HG02798 (cell line): ENCODE data around the gene MORC4.

ENCODE experiments used
- ATAC-seq: cut with Tn5 transposase; IDR thresholded peaks from one replicate; pipeline ENCODE4 v1.9.1; 2021; ENCODE audit warnings: mild to moderate bottlenecking; ENCODE audit not compliant: unreplicated experiment, poor library complexity

Gene MORC4

GRCh38 chrX:106917830-106918500 is 82.0 kb downstream of the MORC4 start:
- ATAC-seq = no peak

- no peak for ATAC-seq
Observed at GRCh38 chrX:106912864-106913263, 87.1 kb downstream of the MORC4 start.

GRCh38 chrX:106906361-106906760 is 93.7 kb downstream of the MORC4 start:
- ATAC-seq = no peak

GRCh38 chrX:106905064-106905708 is 94.8 kb downstream of the MORC4 start:
- ATAC-seq = no peak

GRCh38 chrX:106903856-106904528 is 96.0 kb downstream of the MORC4 start:
- no peak for ATAC-seq

GRCh38 chrX:106903291-106903824 is 96.7 kb downstream of the MORC4 start, which contains the start of gene RIPPLY1:
Gene RIPPLY1, minus strand, starts transcription at chrX:106903341. Its CDS starts 54 bp downstream, at chrX:106903287.
- ATAC-seq = no peak

GRCh38 chrX:106902684-106903083 is 97.3 kb downstream of the MORC4 start:
- no peak for ATAC-seq

- no peak for ATAC-seq
Observed at GRCh38 chrX:106901781-106902219, 98.2 kb downstream of the MORC4 start.

GRCh38 chrX:106901341-106901740 is 98.7 kb downstream of the MORC4 start:
- ATAC-seq = no peak

- no peak for ATAC-seq
Observed at GRCh38 chrX:106899841-106900240, 100.2 kb downstream of the MORC4 start.

- no peak for ATAC-seq
Observed at GRCh38 chrX:106899276-106899675, 100.7 kb downstream of the MORC4 start.

- peak; percentile 77 for ATAC-seq
Observed at GRCh38 chrX:106898462-106898861, 101.5 kb downstream of the MORC4 start.

GRCh38 chrX:106897259-106897658 is 102.8 kb downstream of the MORC4 start:
- no peak for ATAC-seq

GRCh38 chrX:106894978-106895452 is 105.0 kb downstream of the MORC4 start:
- ATAC-seq = no peak

GRCh38 chrX:106894392-106894909 is 105.6 kb downstream of the MORC4 start:
- ATAC-seq = peak; percentile 83

- no peak for ATAC-seq
Observed at GRCh38 chrX:106891762-106892460, 108.1 kb downstream of the MORC4 start.
